ENCODE measurements around the gene CNTN4.

CNTN4 gene

GRCh38 chr3:3080309-3080708 is 981.6 kb downstream of the CNTN4 start:
- DNase-seq: no peak

- DNase-seq: no peak
These were observed 982.9 kb downstream of the CNTN4 start for GRCh38 chr3:3081381-3082233.

- no peak for DNase-seq
These were observed 983.7 kb downstream of the CNTN4 start for GRCh38 chr3:3082234-3082924.

- no peak for DNase-seq
These were observed 986.2 kb downstream of the CNTN4 start for GRCh38 chr3:3084890-3085289.

GRCh38 chr3:3085782-3086181 is 987.1 kb downstream of the CNTN4 start:
- DNase-seq: no peak

- no peak for DNase-seq
These were observed 987.6 kb downstream of the CNTN4 start for GRCh38 chr3:3086239-3086638.

- no peak for DNase-seq
These were observed 988.6 kb downstream of the CNTN4 start for GRCh38 chr3:3087279-3087678.

- DNase-seq: no peak
These were observed 989.2 kb downstream of the CNTN4 start for GRCh38 chr3:3087716-3088465.

- no peak for DNase-seq
These were observed 990.4 kb downstream of the CNTN4 start for GRCh38 chr3:3089017-3089416.

- no peak for DNase-seq
These were observed 999.3 kb downstream of the CNTN4 start for GRCh38 chr3:3097958-3098357.

- DNase-seq: no peak
These were observed 1003.2 kb downstream of the CNTN4 start for GRCh38 chr3:3101660-3102458.

GRCh38 chr3:3102751-3103150 is 1004.1 kb downstream of the CNTN4 start:
- no peak for DNase-seq

- DNase-seq: no peak
These were observed 1006.6 kb downstream of the CNTN4 start for GRCh38 chr3:3105246-3105645.

GRCh38 chr3:3105815-3106214 is 1007.1 kb downstream of the CNTN4 start:
- no peak for DNase-seq

- no peak for DNase-seq
These were observed 1008.5 kb downstream of the CNTN4 start for GRCh38 chr3:3107181-3107580.

All from inflammatory macrophage treated with lipopolysaccharide for 1 hour (primary cell).